IMR-90 (cell line): Measurements from ENCODE around the gene STAB1. TPM values are rescaled to one million over a fixed set of nuclear protein-coding genes. Genes with fewer than 3 reads are reported as not detected.
A peak's percentile ranks its signal among the peaks of the same experiment; 100 is the strongest.

Experiments
- ATAC-seq: fragments of 200-7000 bp; cut with Tn5 transposase; 2 replicates; pipeline ENCODE4 v1.9.1; 2020; ENCODE audit warnings: low read depth, mild to moderate bottlenecking, moderate library complexity
- BruUV-seq: library from RNA; stranded (reverse); fragments of 400-500 nt; replicated peaks from 2 replicates; lab custom pipeline; 2021; lab: Mats Ljungman, UMichigan
- CTCF ChIA-PET: fragments of 300-600 bp; formaldehyde crosslinking; extraction: SDS; loops from one replicate; lab custom pipeline; 2021; ENCODE audit warnings: antibody characterized with exemption; lab: Yijun Ruan, JAX
- POLR2A ChIA-PET: fragments of 300-600 bp; sonication (Branson Sonifier 250); formaldehyde crosslinking; loops from one replicate; lab custom pipeline; 2022; ENCODE audit warnings: antibody characterized with exemption; ENCODE audit not compliant: unreplicated experiment; lab: Charles Lee
- DNase-seq: peaks from one replicate; pipeline ENCODE4 v3.0.0; 2013
- H2AFZ ChIP-seq: replicated peaks from 2 replicates; pipeline ENCODE3; 2013; ENCODE audit warnings: low read length, mild to moderate bottlenecking; ENCODE audit not compliant: poor library complexity
- H2AK5ac ChIP-seq: 2 replicates; pipeline ENCODE4 v1.6.1; 2013; ENCODE audit warnings: low read depth, low read length, inconsistent platforms
- H2AK9ac ChIP-seq: replicated peaks from 2 replicates; pipeline ENCODE3; 2013; ENCODE audit warnings: mild to moderate bottlenecking, low read depth, low read length, moderate library complexity; ENCODE audit not compliant: poor library complexity
- H2BK120ac ChIP-seq: 2 replicates; pipeline ENCODE4 v1.6.1; 2013; ENCODE audit warnings: low read depth, low read length, inconsistent platforms
- H2BK15ac ChIP-seq: 3 replicates; pipeline ENCODE4 v1.6.1; 2013; ENCODE audit warnings: low read depth, low read length, inconsistent platforms
- H2BK20ac ChIP-seq: 2 replicates; pipeline ENCODE4 v1.6.1; 2013; ENCODE audit warnings: low read depth, mild to moderate bottlenecking, inconsistent platforms, low read length, moderate library complexity
- H2BK5ac ChIP-seq: 2 replicates; pipeline ENCODE4 v1.6.1; 2013; ENCODE audit warnings: mild to moderate bottlenecking, low read depth, low read length, inconsistent platforms; ENCODE audit not compliant: poor library complexity, severe bottlenecking
- H3K14ac ChIP-seq: replicated peaks from 2 replicates; pipeline ENCODE4 v1.6.1; 2013; ENCODE audit warnings: low read depth, low read length, inconsistent platforms
- H3K18ac ChIP-seq: 2 replicates; pipeline ENCODE4 v1.6.1; 2013; ENCODE audit warnings: low read depth, low read length, control low read depth
- H3K23ac ChIP-seq: 2 replicates; pipeline ENCODE4 v1.6.1; 2013; ENCODE audit warnings: low read depth, low read length, inconsistent platforms
- H3K27ac ChIP-seq: 2 replicates; pipeline ENCODE4 v1.5.1; 2013; ENCODE audit warnings: mild to moderate bottlenecking, control low read depth, low read length; ENCODE audit not compliant: insufficient read depth
- H3K27me3 ChIP-seq: 2 replicates; pipeline ENCODE4 v1.6.1; 2013; ENCODE audit warnings: low read length; ENCODE audit not compliant: control insufficient read depth, insufficient read depth
- H3K36me3 ChIP-seq: 2 replicates; pipeline ENCODE4 v1.6.1; 2013; ENCODE audit warnings: low read length, mixed read lengths; ENCODE audit not compliant: control insufficient read depth, insufficient read depth
- H3K4ac ChIP-seq: 2 replicates; pipeline ENCODE4 v1.6.1; 2013; ENCODE audit warnings: low read depth, low read length, inconsistent platforms
- H3K4me1 ChIP-seq: 2 replicates; pipeline ENCODE4 v1.6.1; 2013; ENCODE audit warnings: low read length, mixed read lengths; ENCODE audit not compliant: control insufficient read depth, insufficient read depth
- H3K4me2 ChIP-seq: 2 replicates; pipeline ENCODE4 v1.6.1; 2013; ENCODE audit warnings: low read depth, mild to moderate bottlenecking, control low read depth, low read length, moderate library complexity
- H3K4me3 ChIP-seq: 2 replicates; pipeline ENCODE4 v1.5.1; 2013; ENCODE audit warnings: low read depth, mild to moderate bottlenecking, control low read depth, low read length, moderate library complexity; ENCODE audit not compliant: insufficient read depth
- H3K56ac ChIP-seq: 2 replicates; pipeline ENCODE4 v1.6.1; 2013; ENCODE audit warnings: low read length, inconsistent platforms; ENCODE audit not compliant: insufficient read depth; ENCODE audit errors: extremely low read depth
- H3K79me1 ChIP-seq, 2 experiments: 2 replicates each; pipeline ENCODE4 v1.6.1; 2013; ENCODE audit warnings: low read length in 2 of 2, inconsistent platforms in 1 of 2, low read depth in 1 of 2
- H3K9ac ChIP-seq: 2 replicates; pipeline ENCODE4 v1.6.1; 2013; ENCODE audit warnings: low read depth, low read length, control low read depth
- H3K9me1 ChIP-seq: 2 replicates; pipeline ENCODE4 v1.6.1; 2013; ENCODE audit warnings: low read length, inconsistent platforms; ENCODE audit not compliant: insufficient read depth
- H3K9me3 ChIP-seq: 2 replicates; pipeline ENCODE4 v1.6.1; 2013; ENCODE audit warnings: low read length; ENCODE audit not compliant: control insufficient read depth, insufficient read depth
- H4K20me1 ChIP-seq: 2 replicates; pipeline ENCODE4 v1.6.1; 2013; ENCODE audit warnings: low read length, inconsistent platforms; ENCODE audit not compliant: insufficient read depth
- H4K5ac ChIP-seq: 2 replicates; pipeline ENCODE4 v1.6.1; 2013; ENCODE audit warnings: mild to moderate bottlenecking, low read depth, low read length, control low read depth
- H4K8ac ChIP-seq, 2 experiments: 2 replicates each; pipeline ENCODE4 v1.6.1; 2013; ENCODE audit warnings: low read depth in 2 of 2, low read length in 2 of 2, control low read depth in 1 of 2, inconsistent platforms in 1 of 2
- H4K91ac ChIP-seq: 2 replicates; pipeline ENCODE4 v1.6.1; 2013; ENCODE audit warnings: low read depth, low read length, inconsistent platforms; ENCODE audit not compliant: insufficient read depth
- FOS ChIP-seq: fragments of 150-350 bp; IDR thresholded peaks from 2 replicates; pipeline ENCODE4 v1.6.1; 2016; ENCODE audit warnings: low read depth, low read length
- MAZ ChIP-seq: IDR thresholded peaks from 2 replicates; pipeline ENCODE4 v1.6.1; 2012; ENCODE audit warnings: low read depth, mild to moderate bottlenecking, low read length, improper control_type of control experiment, moderate library complexity, borderline replicate concordance
- WGBS, 2 experiments: methylation state at CpG; one replicate each; pipeline versions ENCODE4 v1.1.5 to v1.1.7; 2013; ENCODE audit warnings: missing lambda C conversion rate in 2 of 2; ENCODE audit not compliant: insufficient read length in 1 of 2; ENCODE audit errors: extremely low coverage in 2 of 2; 5-methylcytosine and 5-hydroxymethylcytosine counted together
- dilution Hi-C: fragments of 300-500 bp; cut with HindIII; formaldehyde crosslinking; loops from one replicate; pipeline ENCODE4 v1.14.3; 2018; ENCODE audit warnings: low sequenced_read_pairs; ENCODE audit not compliant: unreplicated experiment
- in situ Hi-C: fragments of 300-500 bp; cut with MboI; formaldehyde crosslinking; loops from 3 replicates; pipeline ENCODE4 v1.14.3; 2019; ENCODE audit warnings: low sequenced_read_pairs, inconsistent platforms, mixed read lengths
- intact Hi-C: fragments of 100-400 bp; cut with micrococcal nuclease; formaldehyde crosslinking; loops from 2 replicates; pipeline ENCODE4 v1.10.0; 2022
- polyA plus RNA-seq, 3 experiments: library from polyadenylated mRNA; depleted of rRNA; stranded (reverse); fragments of >200 nt; gene quantifications; 2 replicates each; pipeline ENCODE4 v1.2.3, GENCODE V29; 2012; ENCODE audit warnings: low replicate concordance in 1 of 3
- total RNA-seq: library from RNA; depleted of rRNA; stranded (reverse); fragments of >200 nt; gene quantifications from 2 replicates; pipeline ENCODE4 v1.2.3, GENCODE V29; 2012
- TF ChIP-seq, protein P1 (sequence below): fragments of 150-350 bp; IDR thresholded peaks from 2 replicates; pipeline ENCODE4 v1.6.1; 2017; ENCODE audit warnings: mild to moderate bottlenecking, antibody characterized with exemption, low read length, low read depth

The STAB1 gene
- total and polyA plus RNA-seq, 2 of the 4 experiments (the other 2 are of a cell fraction), result not detected

DNA sequence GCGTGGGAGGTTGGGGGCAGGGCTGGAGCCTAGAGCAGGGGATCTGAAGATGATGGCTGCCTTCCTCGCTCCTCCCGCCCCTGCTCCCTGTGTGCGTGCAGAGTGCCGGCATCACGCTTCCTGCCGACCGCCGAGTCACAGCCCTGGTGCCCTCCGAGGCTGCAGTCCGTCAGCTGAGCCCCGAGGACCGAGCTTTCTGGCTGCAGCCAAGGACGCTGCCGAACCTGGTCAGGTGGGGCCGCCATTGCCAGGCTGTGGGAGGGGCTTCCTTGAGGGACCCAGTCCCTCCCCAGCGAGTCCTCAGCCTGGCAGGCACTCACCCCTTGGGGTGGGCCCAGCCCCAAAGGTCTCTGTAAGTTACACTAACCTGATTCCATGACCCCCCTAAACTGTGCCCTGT lies 17.6 kb downstream of the STAB1 start:
- BruUV-seq, result no TSS peak
- Histone ChIP-seq H3K9me3 (no peaks in the 10 kb centered on the region), H2BK15ac (no peak overlapping the region), H3K56ac (no peak overlapping the region), H3K36me3 (no peaks in the 10 kb centered on the region), H4K91ac (no peak overlapping the region), H3K27me3 (peaks cover 56% of the 10 kb centered on the region), H3K4ac (no peak overlapping the region), H3K4me2 (no peak overlapping the region), H3K23ac (no peak overlapping the region), H4K5ac (no peak overlapping the region), H4K8ac (no peak overlapping the region), H4K20me1 (no peaks in the 10 kb centered on the region; the same call in 1 of the 2 replicates), H3K9me1 (0 out of 2 replicates have a peak, but pooled peaks cover 3% of the 10 kb centered on the region), H2AFZ (peak overlapping the region; percentile 62), H3K79me1 (no peaks in the 10 kb centered on the region), H2BK120ac (no peak overlapping the region), H3K4me1 (no peaks in the 10 kb centered on the region; the same call in 1 of the 2 replicates), H2BK20ac (no peak overlapping the region), H3K4me3 (no peak overlapping the region), H3K14ac (no peak overlapping the region), H3K27ac (no peak overlapping the region), H3K9ac (no peak overlapping the region), H2AK9ac (no peak overlapping the region), H2AK5ac (no peak overlapping the region), H3K18ac (no peak overlapping the region), H2BK5ac (no peak overlapping the region)
- ChIA-PET POLR2A (no interaction called here), CTCF (no interaction called here)
- no peak for TF ChIP-seq MAZ
- TF ChIP-seq, protein P1, sequence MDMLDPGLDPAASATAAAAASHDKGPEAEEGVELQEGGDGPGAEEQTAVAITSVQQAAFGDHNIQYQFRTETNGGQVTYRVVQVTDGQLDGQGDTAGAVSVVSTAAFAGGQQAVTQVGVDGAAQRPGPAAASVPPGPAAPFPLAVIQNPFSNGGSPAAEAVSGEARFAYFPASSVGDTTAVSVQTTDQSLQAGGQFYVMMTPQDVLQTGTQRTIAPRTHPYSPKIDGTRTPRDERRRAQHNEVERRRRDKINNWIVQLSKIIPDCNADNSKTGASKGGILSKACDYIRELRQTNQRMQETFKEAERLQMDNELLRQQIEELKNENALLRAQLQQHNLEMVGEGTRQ, result 0 out of 2 replicates have a peak, but pooled peaks have one; percentile 15
- no peak for TF ChIP-seq FOS
- intact Hi-C loops (no loop called here), in situ Hi-C loops (no loop called here), dilution Hi-C loops (no loop called here)
- WGBS, 2 experiments, result 40% methylated on average over 2 of the region's 17 CpGs; no CpG with 5 or more reads in 1 of the 2 experiments
- no peak for DNase-seq
- ATAC-seq, result no peak
